Stimulated activated CD4-positive, alpha-beta T cell treated with anti-CD3 and anti-CD28 coated beads, Interleukin-4, amount 100 ng/mL, for 48 hours (primary cell): ENCODE data around the gene ANO10.

Source experiments
- DNase-seq, 2 donors: peaks; one replicate each; pipeline ENCODE4 v3.0.0-alpha.2; 2020; ENCODE audit warnings: low read depth in 2 of 2

ANO10 gene

DNA sequence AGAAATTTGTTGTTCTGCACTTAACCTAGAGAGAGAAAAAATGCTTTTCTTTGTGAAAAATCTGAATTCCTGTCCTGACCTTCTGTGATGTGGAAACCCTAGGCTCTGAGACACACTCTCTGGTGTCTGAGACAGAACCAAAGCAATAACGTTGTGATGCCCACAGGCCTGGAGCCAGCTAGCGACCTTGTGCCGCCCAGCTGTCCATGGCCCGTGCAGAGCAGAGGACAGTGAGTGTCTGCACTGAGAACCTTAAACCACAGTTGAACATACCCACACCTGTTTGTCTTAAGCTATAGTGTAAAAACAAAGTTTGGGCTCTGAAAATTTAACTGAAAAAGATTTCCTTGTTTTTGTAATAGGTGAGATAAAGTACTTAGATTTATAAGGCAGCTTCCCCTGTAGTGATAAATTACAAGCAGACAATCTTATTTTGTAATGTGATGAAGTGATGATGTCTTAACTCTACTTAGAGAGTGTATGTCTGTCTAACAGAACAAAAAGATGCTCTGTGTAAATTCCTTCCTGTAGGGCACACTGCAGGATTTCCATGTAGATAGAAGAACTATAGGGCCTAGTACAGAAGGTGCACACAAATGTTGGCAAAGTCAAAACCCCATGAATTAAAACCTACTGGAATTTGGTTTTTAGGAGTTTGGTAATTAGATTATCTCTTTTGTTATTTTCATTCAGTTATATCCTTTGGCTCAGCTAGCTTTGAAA, 272.8 kb downstream of the ANO10 start:
- no peak for DNase-seq

DNA sequence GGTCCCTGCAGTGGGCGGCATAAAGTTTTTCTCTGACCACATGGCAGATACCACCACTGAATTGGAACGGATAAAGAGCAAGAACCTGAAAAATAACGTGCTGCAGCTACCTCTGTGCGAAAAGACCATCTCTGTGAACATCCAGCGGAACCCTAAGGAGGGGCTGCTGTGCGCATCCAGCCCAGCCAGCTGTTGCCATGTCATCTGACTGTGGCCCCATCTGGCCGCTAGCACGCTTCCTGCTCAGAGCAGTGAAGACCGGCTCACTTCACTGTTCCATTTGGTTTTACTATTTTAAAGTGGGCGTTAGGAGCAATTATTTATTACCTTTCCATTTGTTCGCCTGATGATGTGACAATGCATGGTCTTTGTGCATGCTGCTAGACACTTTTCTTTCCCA, 273.5 kb downstream of the ANO10 start:
- no peak for DNase-seq

DNA sequence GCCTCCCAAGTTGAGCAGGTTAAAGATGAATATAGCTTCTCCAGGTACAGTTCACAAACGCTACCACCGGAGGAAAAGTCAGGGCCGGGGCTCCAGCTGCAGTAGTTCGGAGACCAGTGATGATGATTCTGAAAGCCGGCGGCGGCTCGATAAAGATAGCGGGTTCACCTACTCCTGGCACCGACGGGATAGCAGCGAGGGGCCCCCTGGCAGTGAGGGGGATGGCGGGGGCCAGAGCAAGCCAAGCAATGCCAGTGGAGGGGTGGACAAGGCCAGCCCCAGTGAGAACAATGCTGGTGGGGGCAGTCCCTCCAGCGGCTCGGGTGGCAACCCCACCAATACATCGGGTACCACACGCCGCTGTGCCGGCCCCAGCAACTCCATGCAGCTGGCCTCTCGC, 274.0 kb downstream of the ANO10 start:
- no peak for DNase-seq

DNA sequence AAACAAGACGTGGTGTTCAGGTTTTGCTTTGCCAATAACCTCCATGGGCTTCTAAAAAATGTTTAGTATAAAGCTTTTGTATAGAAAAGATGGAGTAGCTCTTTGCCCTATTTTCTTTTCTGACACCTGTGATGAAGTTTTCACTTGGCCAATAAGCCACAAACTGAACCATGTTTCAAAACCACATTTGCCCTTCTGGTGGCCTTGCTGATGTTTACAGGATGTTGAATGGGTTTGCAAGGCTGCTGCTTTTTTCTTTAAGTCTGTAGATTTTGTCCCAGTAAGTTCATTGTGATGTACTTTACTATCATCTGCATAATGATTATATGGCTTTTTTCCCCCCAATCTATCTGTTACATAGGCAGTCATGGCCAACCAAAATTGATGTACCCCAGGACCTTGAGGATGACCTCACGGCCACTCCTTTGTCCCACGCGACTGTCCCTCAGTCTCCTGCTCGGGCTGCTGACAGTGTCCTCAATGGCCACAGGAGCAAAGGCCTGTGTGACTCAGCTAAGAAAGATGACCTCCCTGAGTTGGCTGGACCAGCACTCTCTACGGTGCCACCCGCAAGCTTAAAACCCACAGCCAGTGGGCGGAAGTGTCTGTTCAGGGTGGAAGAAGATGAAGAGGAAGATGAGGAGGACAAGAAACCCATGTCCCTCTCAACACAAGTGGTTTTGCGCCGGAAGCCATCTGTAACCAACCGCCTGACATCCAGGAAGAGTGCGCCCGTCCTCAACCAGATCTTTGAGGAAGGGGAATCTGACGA, 274.6 kb downstream of the ANO10 start:
- no peak for DNase-seq

DNA sequence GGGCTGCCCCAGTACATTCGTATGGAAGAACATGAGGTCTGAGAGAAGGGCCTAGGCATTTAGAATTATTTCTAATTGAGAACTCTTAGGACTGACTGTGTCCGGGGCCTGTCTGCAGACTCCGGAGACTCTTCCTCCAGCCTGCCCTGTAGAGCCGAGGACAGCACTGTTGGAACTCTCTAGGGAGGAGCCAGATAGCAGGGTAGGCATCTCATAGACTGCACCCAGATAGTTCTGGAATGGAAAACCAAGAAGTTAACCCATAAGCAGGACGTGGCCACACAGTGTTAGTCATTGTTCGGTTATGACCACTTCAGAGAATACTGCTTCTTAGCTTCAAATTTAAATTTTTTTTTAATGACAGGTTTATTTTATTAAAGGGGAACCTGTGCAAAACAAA, 275.9 kb downstream of the ANO10 start:
- DNase-seq: peak in 1 of 2 donors; percentile 16

DNA sequence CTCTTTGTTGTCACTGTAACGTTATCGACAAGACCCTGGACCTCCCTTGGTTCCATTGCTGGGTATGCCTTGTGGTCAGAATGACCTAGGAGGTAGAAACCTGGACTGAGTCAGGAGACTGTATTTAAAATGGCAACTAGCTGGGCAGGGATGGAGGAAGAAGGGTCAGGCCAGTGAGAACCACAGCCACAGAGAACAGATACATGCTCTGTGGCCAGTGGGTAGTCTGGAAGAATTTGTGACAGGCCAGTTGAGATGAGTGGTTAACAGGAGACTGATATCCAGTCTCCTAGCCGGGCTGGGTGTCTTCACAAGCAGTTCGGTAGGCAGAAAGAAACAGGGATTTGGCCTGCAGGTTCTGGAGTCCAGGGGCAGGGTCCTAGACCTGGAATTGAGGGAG, 276.6 kb downstream of the ANO10 start:
- DNase-seq: no peak

DNA sequence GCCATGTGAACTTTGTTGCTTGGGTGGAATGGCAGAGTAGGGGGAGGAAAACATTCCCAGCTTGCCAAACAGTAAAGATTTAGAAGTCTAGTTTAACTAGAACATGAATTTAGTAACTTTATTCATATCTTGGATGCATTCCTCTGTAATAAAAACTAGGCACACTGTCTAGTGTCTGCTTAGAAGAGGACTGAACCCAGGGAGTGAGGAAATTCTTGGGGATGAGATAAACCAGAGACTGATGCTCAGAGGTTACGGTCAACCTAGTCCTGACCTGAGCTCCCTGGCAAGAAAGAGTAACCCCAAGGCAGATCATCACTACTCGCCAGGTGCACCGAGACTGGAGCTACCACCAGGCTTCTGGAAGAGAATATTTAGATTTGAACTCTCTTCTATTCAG, 277.3 kb downstream of the ANO10 start:
- no peak for DNase-seq

DNA sequence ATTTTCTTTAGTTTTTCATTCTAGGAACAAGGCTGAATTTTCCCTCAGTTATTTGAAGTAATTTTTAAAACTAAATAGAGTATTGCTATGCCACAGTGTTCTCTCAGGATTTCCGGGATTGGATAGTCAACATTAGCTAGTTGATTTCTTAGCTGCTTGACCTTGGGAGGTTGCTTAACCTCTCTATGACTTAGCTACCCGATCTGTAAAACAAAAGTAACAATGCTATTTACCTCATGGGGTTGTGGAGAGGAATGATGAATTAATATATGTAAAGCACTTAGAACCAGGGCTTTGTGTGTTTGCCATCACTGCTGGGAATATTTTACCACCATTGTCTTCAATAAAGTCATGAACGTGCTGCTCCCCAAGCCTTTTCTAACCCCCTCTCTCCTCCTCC, 278.0 kb downstream of the ANO10 start:
- no peak for DNase-seq

DNA sequence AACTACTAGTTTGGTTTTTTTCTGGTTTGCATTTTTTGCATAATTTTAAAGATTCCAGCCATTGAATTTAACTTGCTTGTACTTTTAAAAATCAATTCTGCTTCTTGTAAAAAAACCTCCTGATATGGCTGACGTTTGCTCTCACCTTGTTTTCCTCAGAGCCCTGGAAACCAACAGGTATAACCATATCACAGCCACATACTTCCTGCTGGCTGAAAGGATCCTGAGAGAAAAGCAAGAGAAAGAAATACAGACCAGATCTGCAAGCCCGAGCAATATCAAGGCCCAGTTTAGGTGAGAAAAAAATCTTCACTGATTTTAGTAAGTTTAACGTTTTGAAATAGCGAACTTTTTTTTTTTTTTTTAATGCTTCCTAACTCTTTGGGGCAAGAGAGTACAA, 278.6 kb downstream of the ANO10 start:
- DNase-seq: no peak

DNA sequence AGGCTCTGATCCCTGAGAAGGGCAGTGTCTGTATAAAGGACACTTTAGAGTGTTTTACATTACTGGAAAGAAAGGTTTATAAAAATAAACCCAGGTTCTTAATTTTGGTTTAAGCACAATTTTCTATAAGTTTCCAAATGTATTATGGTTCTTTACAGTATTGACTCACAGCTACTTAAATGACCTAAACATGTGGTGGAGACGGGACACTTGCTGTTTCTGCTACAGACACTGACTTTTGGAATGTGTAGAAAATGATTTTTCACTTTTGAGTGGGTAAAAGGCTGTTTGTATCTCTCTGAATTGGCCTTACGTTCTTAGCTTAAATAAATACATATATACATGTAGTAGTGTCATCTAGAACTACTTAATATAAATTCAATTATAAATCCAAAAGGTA, 280.0 kb downstream of the ANO10 start:
- DNase-seq: no peak

DNA sequence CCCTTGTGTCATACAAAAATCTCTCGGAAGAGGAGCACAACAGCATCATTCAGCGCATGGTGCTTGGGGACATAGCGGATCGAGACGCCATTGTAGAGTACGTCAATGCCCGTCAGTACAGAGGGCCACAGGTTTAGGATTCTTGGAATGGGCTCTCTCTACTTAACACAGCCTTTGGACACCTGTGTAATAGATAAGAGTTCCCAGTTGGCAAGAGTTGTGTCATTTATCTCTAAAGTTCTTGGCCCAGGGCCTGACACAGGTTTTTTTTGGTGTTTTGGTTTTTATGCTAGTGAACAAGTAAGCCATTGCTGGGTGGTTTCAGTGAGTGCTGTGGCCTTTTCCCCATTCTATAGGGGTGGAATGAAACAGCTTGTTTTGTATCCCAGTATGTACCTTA, 281.4 kb downstream of the ANO10 start:
- no peak for DNase-seq

DNA sequence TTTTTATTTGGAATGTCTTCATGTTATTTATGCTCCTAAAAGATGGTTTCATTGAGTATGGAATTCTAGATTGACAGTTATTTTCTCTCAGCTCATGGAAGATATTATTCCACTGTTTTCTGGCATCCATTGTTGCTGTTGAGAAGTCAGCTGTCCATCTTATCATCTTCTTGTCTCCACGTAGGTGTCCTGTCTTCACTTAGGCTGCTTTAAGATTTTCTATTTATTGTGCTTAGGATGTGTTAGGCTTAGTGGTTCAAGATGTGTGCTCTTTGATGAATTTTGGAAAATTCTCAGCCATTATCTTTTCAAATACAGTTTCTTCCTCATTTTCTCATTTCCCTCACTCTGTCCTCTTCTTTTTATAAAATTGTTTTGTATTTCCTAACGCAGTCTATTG, 283.5 kb downstream of the ANO10 start:
- no peak for DNase-seq

DNA sequence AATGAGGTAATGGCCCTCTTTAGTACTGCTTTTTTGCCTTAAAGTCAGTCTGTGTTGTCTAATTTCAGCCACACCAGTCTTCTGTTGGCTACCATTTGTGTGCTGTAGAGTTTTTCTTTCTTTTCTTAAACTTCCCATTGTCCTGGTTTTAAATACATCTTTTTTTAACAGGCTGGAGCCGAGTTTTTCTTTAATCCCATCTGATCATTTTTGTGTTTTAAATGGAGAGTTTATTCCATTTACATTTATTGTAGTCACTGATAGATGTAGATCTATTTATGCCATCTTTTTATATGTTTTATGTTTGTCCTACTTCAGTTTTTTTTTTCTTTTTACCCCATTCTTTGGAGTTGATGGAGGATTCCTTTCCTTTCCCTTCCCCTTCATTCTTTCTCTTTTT, 286.0 kb downstream of the ANO10 start:
- no peak for DNase-seq

DNA sequence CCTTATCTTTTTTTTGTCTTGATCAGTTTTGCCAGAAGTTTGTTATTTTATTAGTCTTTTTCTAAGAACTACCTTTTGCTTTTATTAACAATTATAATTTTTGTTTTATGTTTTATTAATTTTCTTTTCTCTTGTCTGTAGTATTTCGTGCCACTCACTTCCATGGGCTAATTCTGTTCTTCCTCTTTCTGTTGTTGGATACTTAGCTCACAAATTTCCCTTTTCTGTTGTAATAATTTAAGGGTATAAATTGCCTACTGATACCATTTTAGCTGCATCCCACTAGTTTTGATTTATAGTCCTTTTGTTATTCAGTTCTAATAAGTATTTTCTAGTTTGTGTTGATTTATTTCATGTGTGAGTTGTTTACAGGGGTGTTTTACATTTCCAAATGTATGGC, 286.8 kb downstream of the ANO10 start:
- no peak for DNase-seq

DNA sequence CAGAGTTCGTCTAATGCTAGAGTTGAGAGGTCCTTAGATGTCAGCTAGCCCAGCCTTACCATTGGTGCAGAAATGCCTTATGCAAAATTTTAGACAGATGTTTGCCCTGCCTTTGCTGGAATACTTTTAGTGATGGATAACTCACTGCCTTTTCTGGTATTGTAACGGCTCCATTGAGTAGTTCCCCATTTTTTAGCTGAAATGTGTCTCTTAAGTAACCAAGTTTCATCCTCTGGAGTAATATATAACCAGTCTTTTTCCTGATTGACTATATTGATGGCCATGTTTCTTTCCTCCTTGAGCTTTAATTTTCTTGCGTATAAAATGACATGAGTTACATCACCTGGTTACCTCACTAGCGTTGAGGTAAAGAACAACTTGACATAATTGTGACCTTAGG, 290.4 kb downstream of the ANO10 start:
- DNase-seq: no peak

DNA sequence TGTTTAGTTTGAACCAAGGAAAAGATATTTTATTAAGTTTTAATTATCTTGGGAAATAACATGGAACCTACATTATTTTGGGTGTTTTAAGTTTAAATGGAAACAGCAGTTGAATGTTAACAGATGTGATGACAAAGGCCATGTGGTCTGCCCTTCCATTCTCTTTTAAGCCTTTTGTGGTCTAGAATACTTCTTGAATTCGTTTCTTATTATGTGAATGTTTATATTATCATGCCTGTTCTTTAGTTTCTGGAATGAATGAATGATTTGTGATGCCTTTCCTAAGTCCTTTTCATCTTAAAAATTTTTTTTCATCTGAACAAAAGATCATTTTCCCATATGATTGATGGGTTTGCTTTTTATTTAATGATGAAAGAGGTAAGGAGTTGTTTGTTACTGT, 290.8 kb downstream of the ANO10 start:
- DNase-seq: no peak

DNA sequence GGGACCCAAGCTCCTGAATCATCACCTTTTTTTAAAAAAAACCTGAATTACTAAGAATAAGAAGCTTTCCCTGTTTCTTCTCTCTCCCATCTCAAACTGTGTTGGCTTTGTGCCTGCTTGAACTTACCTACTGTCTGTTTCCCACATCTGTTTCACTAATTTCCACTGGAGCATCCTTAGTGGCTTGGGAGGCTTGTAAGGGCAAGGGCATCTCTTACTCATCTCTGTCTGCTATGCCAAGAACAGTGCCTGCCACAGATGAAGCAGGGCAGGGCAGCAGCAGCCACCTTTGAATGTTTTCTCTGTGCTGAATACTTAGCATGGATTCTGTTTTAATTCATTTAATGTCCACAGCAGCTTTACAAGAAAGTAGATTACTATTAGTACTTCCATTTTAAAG, 293.2 kb downstream of the ANO10 start:
- no peak for DNase-seq

DNA sequence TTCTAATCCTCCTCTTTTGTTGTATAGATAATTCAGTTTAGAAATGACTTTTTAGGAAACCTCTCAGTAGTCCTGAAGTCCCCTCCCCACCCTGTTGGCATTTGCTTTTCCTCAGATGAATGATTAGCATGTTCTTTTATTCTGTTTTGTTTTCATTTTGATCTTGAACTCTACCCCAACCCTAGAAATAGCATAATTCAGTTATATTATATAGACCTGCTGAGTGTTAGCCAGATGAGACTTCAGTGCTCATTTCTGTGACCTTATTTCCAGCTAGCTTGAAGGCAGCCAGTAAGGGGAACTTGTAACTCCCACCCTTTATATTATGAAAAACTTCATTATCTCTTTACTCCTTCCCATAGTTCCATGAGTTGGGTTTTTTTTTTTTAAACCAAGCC, 294.2 kb downstream of the ANO10 start:
- DNase-seq: no peak

DNA sequence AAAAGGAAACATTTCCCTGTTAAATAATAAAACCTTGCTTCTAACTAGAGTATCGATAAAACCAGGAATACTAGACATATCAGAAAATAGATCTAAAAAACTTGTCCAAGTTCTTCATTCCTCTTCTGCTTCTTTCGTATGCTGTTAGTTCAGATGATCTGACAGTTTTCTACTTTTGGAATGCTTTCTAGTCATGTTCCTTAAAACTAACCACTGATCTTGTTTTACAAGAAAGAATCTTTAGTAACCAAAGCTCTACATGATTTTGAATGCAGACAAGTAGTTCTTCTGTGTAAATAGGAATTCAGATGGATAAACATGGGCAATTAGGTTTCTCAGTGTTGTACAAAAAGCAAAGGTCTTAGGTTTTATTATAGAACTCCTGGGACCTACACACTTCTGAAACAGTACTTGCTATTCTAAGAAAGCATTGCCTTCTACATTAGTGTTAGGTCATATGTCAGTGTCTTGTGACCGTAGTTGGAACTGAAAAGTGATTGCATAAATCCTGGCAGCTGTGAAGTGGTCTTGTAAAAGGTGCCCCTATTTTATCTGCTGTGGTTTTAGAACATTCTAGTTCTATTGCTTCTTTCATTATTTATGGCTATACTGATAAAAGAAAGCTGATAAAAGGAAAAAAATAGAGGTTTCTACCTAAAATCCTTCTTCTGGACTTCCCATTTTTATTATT, 294.8 kb downstream of the ANO10 start:
- no peak for DNase-seq

DNA sequence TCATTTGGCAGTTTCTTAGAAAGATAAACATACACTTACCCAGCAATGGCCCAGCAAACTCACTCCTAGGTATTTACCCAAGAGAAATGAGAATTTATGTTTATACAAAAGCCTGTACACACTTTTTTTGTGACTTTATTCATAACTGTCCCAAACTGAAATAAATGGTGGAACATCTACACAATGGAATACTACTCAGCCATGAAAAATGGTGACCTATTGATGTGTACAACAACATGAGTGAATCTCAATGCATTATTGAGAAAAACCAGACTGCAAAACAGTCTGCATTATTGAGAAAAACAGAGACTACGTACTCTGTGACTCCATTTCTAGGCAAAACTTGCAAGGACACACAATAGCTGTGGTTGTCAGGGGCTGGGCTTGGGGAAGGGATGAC, 298.3 kb downstream of the ANO10 start:
- DNase-seq: no peak

DNA sequence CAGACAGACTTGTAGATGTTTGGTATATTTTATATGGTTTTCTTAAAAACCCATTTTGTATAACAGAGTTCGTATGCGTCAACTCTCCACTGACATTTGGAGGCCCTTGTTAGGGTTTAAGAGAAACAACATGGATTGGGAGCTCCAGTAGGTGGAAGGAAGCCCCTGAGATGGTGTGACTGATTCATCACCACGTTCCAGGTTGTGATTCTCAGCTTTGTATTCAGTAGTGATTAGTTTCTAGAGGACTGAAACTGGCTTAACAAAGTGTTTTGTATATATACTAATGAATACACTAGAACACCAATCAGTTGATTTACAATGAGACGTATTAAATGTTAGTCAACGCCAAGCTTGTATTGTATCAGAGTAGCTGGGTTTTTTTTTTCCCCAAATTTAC, 301.5 kb downstream of the ANO10 start:
- DNase-seq: no peak

DNA sequence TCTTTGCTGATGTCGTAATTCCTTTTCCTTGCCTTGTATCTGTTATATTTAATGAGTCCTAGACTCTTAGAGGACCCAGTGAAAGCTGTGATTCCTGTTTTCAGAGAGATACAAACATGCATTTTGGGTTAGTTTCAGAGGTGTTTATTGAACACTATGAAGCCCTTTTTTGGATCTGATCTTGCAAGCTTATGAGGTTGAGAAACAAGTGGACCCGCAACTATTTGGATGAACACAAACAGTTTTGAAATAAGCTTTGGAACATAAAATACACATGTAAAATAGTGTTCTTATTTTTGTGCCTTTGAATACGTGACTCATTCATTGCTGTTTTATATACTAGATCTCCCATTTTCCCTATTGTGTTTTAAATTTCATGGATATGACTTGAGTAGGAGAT, 302.0 kb downstream of the ANO10 start:
- DNase-seq: no peak

DNA sequence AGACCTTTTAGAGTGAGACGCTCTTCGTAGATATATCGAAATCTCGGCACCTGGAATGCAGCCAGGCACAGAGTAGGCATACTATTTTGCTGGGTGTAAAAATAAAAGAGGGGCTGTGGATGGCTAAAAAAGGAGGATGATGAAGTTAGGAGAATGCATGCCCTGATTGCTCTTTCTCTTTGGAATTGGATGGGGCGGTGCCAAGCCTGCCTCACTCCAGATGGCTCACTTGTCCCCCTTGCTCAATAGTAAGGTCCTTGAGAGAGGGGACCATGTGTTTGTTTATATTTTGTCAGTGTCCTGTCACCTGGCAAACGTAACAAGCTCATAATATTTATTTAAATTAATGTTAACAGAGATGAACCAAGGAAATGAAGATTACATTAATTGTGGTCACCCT, 302.4 kb downstream of the ANO10 start:
- DNase-seq: no peak
